K562 (cell line): ENCODE measurements around the gene KBTBD4. TPM values are rescaled to one million over a fixed set of nuclear protein-coding genes. Genes with fewer than 3 reads are reported as not detected.

Experiments
- ETV5 ChIP-seq: sonication (generic); formaldehyde crosslinking; IDR thresholded peaks from 2 replicates; pipeline ENCODE4 v1.4.0; 2020; ENCODE audit warnings: low read depth, mild to moderate bottlenecking, missing genetic modification reagents
- HMGN3 ChIP-seq: IDR thresholded peaks from 2 replicates; pipeline ENCODE4 v1.6.1; 2011; ENCODE audit warnings: borderline replicate concordance, low read depth, mild to moderate bottlenecking, mixed read lengths, low read length; ENCODE audit not compliant: insufficient read length; ENCODE audit errors: extremely low read depth
- KDM5B ChIP-seq: fragments of 200-600 bp; sonication (generic); IDR thresholded peaks from 2 replicates; pipeline ENCODE4 v1.6.1; 2012; ENCODE audit warnings: low read depth, mild to moderate bottlenecking, moderate library complexity, low read length, control low read depth, inconsistent platforms; ENCODE audit not compliant: insufficient replicate concordance
- MEF2A ChIP-seq: IDR thresholded peaks from 2 replicates; pipeline ENCODE4 v1.6.1; 2011; ENCODE audit warnings: low read depth, mild to moderate bottlenecking, low read length, moderate library complexity; ENCODE audit not compliant: control insufficient read depth
- NFATC3 ChIP-seq: fragments of 450-650 bp; IDR thresholded peaks from 2 replicates; pipeline ENCODE4 v1.6.1; 2017; ENCODE audit warnings: mild to moderate bottlenecking
- PHB ChIP-seq: fragments of 250-450 bp; sonication (Bioruptor Pico); IDR thresholded peaks from 2 replicates; pipeline ENCODE4 v1.5.0; 2021
- POLR2AphosphoS2 ChIP-seq: IDR thresholded peaks from 2 replicates; pipeline ENCODE4 v1.6.1; 2012; ENCODE audit warnings: low read length, improper control_type of control experiment
- POLR2G ChIP-seq: fragments of 200-400 bp; formaldehyde crosslinking; IDR thresholded peaks from 2 replicates; pipeline ENCODE4 v1.6.1; 2017; ENCODE audit warnings: low read depth, mild to moderate bottlenecking, antibody characterized with exemption, low read length, moderate library complexity
- SMAD1 ChIP-seq: fragments of 150-350 bp; IDR thresholded peaks from 2 replicates; pipeline ENCODE4 v1.6.1; 2014; ENCODE audit warnings: low read length, low read depth; ENCODE audit not compliant: partially characterized antibody
- SP1 ChIP-seq: sonication (generic); formaldehyde crosslinking; IDR thresholded peaks from 2 replicates; pipeline ENCODE4 v1.8.1; 2022; ENCODE audit warnings: mild to moderate bottlenecking, missing genetic modification reagents
- TEAD4 ChIP-seq, 2 experiments: sonication (generic) in 1 of 2; formaldehyde crosslinking in 1 of 2; IDR thresholded peaks; 2 replicates each; pipeline versions ENCODE4 v1.6.1 to v1.8.0; 2012 to 2022; ENCODE audit warnings: borderline replicate concordance in 1 of 2, inconsistent platforms in 1 of 2, low read length in 1 of 2, mild to moderate bottlenecking in 1 of 2, missing genetic modification reagents in 1 of 2
- XRCC5 ChIP-seq: fragments of 200-400 bp; formaldehyde crosslinking; IDR thresholded peaks from 2 replicates; pipeline ENCODE4 v1.6.1; 2017; ENCODE audit warnings: low read depth, mild to moderate bottlenecking, low read length
- polyA plus RNA-seq, 8 experiments: library from polyadenylated mRNA; depleted of rRNA in 4 of 8; stranded (reverse) in 5 of 8; unstranded in 3 of 8; fragments of >200 nt; fragmentation: Nextera tagmentation in 2 of 8; fragmentation: Illumina TruSeq in 1 of 8; extraction: Ambion mirVana in 2 of 8; extraction: Trizol in 1 of 8; gene quantifications; 2 replicates each; pipeline versions ENCODE4 v1.2.1 to v1.2.3, GENCODE V29; 2011 to 2014; ENCODE audit warnings: inconsistent platforms in 1 of 8, missing spikeins in 1 of 8
- total RNA-seq, 7 experiments: library from RNA; depleted of rRNA in 6 of 7; stranded (reverse); fragments of >200 nt in 6 of 7; fragmentation: Illumina TruSeq in 2 of 7; extraction: Trizol in 2 of 7; gene quantifications; 2 replicates each; pipeline versions ENCODE4 v1.2.1 to v1.2.3, GENCODE V29; 2011 to 2021; ENCODE audit warnings: low replicate concordance in 1 of 7
- TF ChIP-seq, protein P1 (sequence below): IDR thresholded peaks from 2 replicates; pipeline ENCODE4 v1.6.1; 2011; ENCODE audit warnings: borderline replicate concordance, low read depth, mild to moderate bottlenecking, moderate library complexity, low read length; ENCODE audit not compliant: insufficient read depth, poor library complexity, severe bottlenecking
- TF ChIP-seq, protein P2 (sequence below): sonication (generic); formaldehyde crosslinking; IDR thresholded peaks from 2 replicates; pipeline ENCODE4 v1.8.0; 2022; ENCODE audit warnings: missing genetic modification reagents, mild to moderate bottlenecking, borderline replicate concordance
- TF ChIP-seq, protein P3 (sequence below): sonication (generic); formaldehyde crosslinking; IDR thresholded peaks from 2 replicates; pipeline ENCODE4 v1.8.0; 2022; ENCODE audit warnings: missing genetic modification reagents, mild to moderate bottlenecking, moderate library complexity, borderline replicate concordance
- TF ChIP-seq, protein P4 (sequence below): fragments of 250-450 bp; sonication (Bioruptor Pico); IDR thresholded peaks from 2 replicates; pipeline ENCODE4 v1.4.0; 2020

The KBTBD4 gene
- total and polyA plus RNA-seq, 9 of the 15 experiments (the other 6 are each of a cell fraction or from before 2014, with no cell fraction given), result 7.0 to 33.9 (median 13.3) TPM

- TF ChIP-seq, protein P1, sequence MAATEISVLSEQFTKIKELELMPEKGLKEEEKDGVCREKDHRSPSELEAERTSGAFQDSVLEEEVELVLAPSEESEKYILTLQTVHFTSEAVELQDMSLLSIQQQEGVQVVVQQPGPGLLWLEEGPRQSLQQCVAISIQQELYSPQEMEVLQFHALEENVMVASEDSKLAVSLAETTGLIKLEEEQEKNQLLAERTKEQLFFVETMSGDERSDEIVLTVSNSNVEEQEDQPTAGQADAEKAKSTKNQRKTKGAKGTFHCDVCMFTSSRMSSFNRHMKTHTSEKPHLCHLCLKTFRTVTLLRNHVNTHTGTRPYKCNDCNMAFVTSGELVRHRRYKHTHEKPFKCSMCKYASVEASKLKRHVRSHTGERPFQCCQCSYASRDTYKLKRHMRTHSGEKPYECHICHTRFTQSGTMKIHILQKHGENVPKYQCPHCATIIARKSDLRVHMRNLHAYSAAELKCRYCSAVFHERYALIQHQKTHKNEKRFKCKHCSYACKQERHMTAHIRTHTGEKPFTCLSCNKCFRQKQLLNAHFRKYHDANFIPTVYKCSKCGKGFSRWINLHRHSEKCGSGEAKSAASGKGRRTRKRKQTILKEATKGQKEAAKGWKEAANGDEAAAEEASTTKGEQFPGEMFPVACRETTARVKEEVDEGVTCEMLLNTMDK, result peak; percentile 97
- TF ChIP-seq TEAD4 (IDR thresholded peaks at IDR 0.05; ENCODE audit: low read length) (peak; percentile 48; the same call in 1 of the 2 replicates), TEAD4 (CRISPR knock-in tag; IDR thresholded peaks at IDR 0.05; ENCODE audit: borderline replicate concordance) (no peak), SP1 (CRISPR knock-in tag) (peak; percentile 68; the same call in 1 of the 2 replicates), MEF2A (no peak), POLR2AphosphoS2 (peak; percentile 90; the same call in 1 of the 2 replicates), XRCC5 (peak; percentile 96), POLR2G (peak; percentile 89), NFATC3 (no peak), KDM5B (peak; percentile 35), ETV5 (CRISPR knock-in tag) (peak; percentile 70), PHB (CRISPR knock-in tag) (peak; percentile 66; the same call in 1 of the 2 replicates), HMGN3 (peak; percentile 96), SMAD1 (peak; percentile 27)
- TF ChIP-seq, protein P2, sequence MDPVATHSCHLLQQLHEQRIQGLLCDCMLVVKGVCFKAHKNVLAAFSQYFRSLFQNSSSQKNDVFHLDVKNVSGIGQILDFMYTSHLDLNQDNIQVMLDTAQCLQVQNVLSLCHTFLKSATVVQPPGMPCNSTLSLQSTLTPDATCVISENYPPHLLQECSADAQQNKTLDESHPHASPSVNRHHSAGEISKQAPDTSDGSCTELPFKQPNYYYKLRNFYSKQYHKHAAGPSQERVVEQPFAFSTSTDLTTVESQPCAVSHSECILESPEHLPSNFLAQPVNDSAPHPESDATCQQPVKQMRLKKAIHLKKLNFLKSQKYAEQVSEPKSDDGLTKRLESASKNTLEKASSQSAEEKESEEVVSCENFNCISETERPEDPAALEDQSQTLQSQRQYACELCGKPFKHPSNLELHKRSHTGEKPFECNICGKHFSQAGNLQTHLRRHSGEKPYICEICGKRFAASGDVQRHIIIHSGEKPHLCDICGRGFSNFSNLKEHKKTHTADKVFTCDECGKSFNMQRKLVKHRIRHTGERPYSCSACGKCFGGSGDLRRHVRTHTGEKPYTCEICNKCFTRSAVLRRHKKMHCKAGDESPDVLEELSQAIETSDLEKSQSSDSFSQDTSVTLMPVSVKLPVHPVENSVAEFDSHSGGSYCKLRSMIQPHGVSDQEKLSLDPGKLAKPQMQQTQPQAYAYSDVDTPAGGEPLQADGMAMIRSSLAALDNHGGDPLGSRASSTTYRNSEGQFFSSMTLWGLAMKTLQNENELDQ (CRISPR knock-in tag), result 0 out of 2 replicates have a peak, but pooled peaks have one; percentile 35
- TF ChIP-seq, protein P3, sequence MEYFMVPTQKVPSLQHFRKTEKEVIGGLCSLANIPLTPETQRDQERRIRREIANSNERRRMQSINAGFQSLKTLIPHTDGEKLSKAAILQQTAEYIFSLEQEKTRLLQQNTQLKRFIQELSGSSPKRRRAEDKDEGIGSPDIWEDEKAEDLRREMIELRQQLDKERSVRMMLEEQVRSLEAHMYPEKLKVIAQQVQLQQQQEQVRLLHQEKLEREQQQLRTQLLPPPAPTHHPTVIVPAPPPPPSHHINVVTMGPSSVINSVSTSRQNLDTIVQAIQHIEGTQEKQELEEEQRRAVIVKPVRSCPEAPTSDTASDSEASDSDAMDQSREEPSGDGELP, result peak; percentile 18; the same call in 1 of the 2 replicates
- TF ChIP-seq, protein P4, sequence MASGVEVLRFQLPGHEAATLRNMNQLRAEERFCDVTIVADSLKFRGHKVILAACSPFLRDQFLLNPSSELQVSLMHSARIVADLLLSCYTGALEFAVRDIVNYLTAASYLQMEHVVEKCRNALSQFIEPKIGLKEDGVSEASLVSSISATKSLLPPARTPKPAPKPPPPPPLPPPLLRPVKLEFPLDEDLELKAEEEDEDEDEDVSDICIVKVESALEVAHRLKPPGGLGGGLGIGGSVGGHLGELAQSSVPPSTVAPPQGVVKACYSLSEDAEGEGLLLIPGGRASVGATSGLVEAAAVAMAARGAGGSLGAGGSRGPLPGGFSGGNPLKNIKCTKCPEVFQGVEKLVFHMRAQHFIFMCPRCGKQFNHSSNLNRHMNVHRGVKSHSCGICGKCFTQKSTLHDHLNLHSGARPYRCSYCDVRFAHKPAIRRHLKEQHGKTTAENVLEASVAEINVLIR (CRISPR knock-in tag), result peak; percentile 47; the same call in 1 of the 2 replicates
Observed at GRCh38 chr11:47552566-47553405, 26.0 kb downstream of the KBTBD4 start, which contains the start of gene CELF1 (continued).
